GM10266 (cell line): Measurements from ENCODE around the gene CITED1.

ENCODE experiments used
- DNase-seq: peaks from one replicate; pipeline ENCODE4 v3.0.0; 2012; ENCODE audit errors: extremely low spot score
- CTCF ChIP-seq: IDR thresholded peaks from 2 replicates; pipeline ENCODE4 v1.5.1; 2012; ENCODE audit warnings: mild to moderate bottlenecking, low read depth; ENCODE audit not compliant: control insufficient read depth, insufficient read depth; ENCODE audit errors: missing control alignments

CITED1 gene

GRCh38 chrX:72308209-72308565 is 2.5 kb upstream of the CITED1 start:
- DNase-seq, result no peak
- no peak for TF ChIP-seq CTCF

- TF ChIP-seq CTCF, result no peak
- DNase-seq, result no peak
These were observed 1.9 kb upstream of the CITED1 start for GRCh38 chrX:72307646-72308051.

GRCh38 chrX:72306851-72307645 is 1.3 kb upstream of the CITED1 start:
- DNase-seq, result peak; percentile 53
- TF ChIP-seq CTCF, result no peak

GRCh38 chrX:72306085-72306801 is 529 bp upstream of the CITED1 start:
- DNase-seq, result no peak

GRCh38 chrX:72304877-72305276 is 837 bp downstream of the CITED1 start:
- no peak for DNase-seq
- TF ChIP-seq CTCF, result no peak

More at GRCh38 chrX:72306085-72306801, 529 bp upstream of the CITED1 start:
- no peak for TF ChIP-seq CTCF

- no peak for DNase-seq
- TF ChIP-seq CTCF, result no peak
These were observed 3.9 kb downstream of the CITED1 start for GRCh38 chrX:72301781-72302180.

- TF ChIP-seq CTCF, result no peak
- DNase-seq, result no peak
These were observed 5.7 kb downstream of the CITED1 start for GRCh38 chrX:72299891-72300630.
